ENCODE data around the gene CHRND. TPM values are rescaled to one million over a fixed set of nuclear protein-coding genes. Genes with fewer than 3 reads are reported as not detected.

Gene CHRND
- total RNA-seq, 3 donors from 2014 or later: not detected

DNA sequence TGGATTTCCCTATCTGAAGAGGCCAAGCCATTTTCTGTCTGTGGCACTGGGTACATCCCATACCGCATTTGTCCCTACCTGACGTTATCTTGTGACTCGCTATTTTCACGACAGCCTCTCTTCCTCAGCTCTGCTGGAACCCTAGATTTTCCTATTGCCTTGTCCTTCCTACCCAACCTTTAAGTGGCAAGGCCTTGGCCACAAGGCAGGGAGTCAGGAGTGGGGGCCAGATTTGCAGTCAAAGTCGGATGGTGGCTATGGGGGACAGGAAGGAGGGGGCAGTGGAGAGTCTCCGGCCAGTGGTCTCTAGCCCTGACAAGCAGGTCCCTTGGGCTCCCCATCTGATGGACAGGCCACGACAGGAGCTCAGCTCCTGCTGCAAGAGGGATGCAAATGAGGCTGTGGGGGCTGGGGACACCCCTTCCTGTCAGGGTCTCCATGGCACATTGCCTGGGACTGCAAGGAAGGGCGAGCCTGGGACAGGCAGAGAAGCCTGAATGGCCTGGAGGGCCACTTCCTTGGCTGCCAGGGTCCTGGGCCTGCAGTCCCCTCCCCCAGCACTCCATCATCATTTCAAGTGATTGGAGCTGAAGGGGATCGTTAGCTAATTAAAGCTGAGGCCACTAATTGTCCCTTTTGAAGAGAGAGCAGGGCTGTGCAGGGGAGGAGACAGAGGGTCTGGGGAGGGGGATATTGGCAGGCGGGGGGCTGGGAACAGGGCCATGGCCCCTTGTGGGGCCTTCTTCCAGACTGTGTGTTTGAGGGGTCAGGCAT lies 32.1 kb upstream of the CHRND start:
- H3K4me1 ChIP-seq: no peaks in the 10 kb centered on the region
- intact Hi-C loops (cut with DNase I; ENCODE audit: low total_unique reads): loop anchor here (1.0 kb wide), 1 partner anchor 19 kb away; no protein-coding TSS in a partner anchor
- H3K27me3 ChIP-seq: no peaks in the 10 kb centered on the region
- no peak for TF ChIP-seq POLR2AphosphoS5 (IDR thresholded peaks at IDR 0.05)
- TF ChIP-seq POLR2A (IDR thresholded peaks at IDR 0.05): no peak
- TF ChIP-seq, protein P1, sequence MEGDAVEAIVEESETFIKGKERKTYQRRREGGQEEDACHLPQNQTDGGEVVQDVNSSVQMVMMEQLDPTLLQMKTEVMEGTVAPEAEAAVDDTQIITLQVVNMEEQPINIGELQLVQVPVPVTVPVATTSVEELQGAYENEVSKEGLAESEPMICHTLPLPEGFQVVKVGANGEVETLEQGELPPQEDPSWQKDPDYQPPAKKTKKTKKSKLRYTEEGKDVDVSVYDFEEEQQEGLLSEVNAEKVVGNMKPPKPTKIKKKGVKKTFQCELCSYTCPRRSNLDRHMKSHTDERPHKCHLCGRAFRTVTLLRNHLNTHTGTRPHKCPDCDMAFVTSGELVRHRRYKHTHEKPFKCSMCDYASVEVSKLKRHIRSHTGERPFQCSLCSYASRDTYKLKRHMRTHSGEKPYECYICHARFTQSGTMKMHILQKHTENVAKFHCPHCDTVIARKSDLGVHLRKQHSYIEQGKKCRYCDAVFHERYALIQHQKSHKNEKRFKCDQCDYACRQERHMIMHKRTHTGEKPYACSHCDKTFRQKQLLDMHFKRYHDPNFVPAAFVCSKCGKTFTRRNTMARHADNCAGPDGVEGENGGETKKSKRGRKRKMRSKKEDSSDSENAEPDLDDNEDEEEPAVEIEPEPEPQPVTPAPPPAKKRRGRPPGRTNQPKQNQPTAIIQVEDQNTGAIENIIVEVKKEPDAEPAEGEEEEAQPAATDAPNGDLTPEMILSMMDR (IDR thresholded peaks at IDR 0.05): no peak
- no peak for DNase-seq (ENCODE audit: low spot score in 2 of 2)
- no peaks in the 10 kb centered on the region for H3K9me3 ChIP-seq
- no peak overlapping the region for H3K27ac ChIP-seq
- H3K4me3 ChIP-seq: no peak overlapping the region
- H3K36me3 ChIP-seq: no peaks in the 10 kb centered on the region

DNA sequence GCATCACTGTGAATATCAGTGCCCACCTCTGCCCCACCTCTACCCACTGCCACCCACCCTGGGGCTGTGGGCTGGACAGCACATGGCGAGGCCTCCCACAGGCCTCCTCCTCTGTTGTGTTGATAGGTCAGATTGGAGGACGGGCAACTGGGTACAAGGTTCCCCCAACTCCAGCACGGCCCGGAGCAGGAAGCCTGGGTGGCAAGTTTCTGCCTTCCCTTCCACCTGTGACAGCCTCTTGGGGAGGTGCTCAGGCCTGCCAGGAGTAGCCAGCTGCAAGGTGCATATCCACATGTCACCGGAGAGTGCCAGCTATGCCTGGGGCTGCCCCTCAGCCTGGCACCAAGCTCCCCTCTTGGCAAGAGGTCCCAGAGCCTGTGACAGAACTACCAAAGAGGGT lies 31.4 kb upstream of the CHRND start:
- no peaks in the 10 kb centered on the region for H3K4me1 ChIP-seq
- H3K4me3 ChIP-seq: no peak overlapping the region
- TF ChIP-seq, protein P1 (IDR thresholded peaks at IDR 0.05): no peak
- no peak for TF ChIP-seq POLR2A (IDR thresholded peaks at IDR 0.05)
- no peak overlapping the region for H3K27ac ChIP-seq
- H3K27me3 ChIP-seq: no peaks in the 10 kb centered on the region
- no peaks in the 10 kb centered on the region for H3K36me3 ChIP-seq
- DNase-seq (ENCODE audit: low spot score in 2 of 2): no peak
- no peaks in the 10 kb centered on the region for H3K9me3 ChIP-seq
- intact Hi-C loops (cut with DNase I; ENCODE audit: low total_unique reads): no loop called here

DNA sequence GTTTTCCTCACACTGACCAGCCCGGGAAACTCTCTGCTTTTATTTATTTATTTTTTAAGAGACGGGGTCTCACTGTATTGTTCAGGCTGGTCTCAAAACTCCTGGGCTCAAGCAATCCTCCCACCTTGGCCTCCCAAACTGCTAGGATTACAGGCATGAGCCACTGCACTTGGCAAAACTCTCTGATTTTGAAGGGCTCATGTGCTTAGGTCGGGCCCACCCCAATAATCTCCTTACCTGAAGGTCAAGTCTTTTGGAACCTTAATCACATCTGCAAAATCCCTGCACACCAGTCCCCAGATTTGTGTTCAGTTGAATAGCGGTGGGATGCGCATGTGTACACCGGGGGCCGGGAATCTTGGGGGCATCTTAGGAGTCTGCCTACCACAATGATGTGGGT lies 30.7 kb upstream of the CHRND start:
- Histone ChIP-seq H3K27me3 (no peaks in the 10 kb centered on the region), H3K9me3 (no peaks in the 10 kb centered on the region), H3K27ac (no peak overlapping the region), H3K4me3 (no peak overlapping the region), H3K36me3 (no peaks in the 10 kb centered on the region), H3K4me1 (no peaks in the 10 kb centered on the region)
- intact Hi-C loops (cut with DNase I; ENCODE audit: low total_unique reads): no loop called here
- DNase-seq (ENCODE audit: low spot score in 2 of 2): no peak
- TF ChIP-seq, protein P1 (IDR thresholded peaks at IDR 0.05): no peak
- TF ChIP-seq POLR2AphosphoS5 (IDR thresholded peaks at IDR 0.05) (no peak), POLR2A (IDR thresholded peaks at IDR 0.05) (no peak)

DNA sequence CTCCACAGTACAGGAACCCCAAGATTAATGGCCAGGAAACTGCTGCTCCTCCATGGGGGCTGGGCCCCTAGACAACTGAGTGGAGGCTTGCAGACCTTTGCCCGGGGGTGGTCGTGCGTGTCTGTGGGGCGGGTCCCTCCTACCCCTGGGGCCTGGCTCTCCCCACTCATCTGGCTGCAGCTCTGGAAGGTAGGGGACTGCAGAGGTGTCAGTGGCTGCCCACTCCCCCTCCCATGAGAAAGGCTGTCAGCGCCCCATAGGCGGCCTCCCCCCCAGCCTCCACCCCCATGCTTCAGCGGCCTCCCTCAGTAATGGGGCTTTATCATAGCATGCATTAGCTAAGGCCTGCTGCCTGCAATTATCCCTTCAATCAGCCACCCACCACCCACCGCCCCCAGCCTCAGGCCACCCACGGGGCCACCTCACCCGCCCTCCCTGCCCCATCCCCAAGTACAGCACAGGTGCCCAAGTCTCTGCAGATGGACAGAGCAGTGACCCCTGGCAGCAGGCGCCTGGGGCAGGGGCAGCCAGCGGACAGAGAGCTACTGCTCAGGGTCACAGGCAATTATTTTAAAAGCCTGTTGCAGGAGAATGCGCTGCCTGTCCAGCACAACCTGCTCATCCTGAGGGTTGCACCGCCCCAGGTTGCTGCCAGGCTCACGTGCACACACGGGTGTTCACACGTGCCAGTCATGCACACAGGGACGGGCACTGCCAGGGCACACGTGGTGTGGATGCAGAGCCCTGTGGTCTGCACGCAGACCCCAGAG lies 29.3 kb upstream of the CHRND start:
- DNase-seq (ENCODE audit: low spot score in 2 of 2): no peak
- H3K4me1 ChIP-seq: no peaks in the 10 kb centered on the region
- intact Hi-C loops (cut with DNase I; ENCODE audit: low total_unique reads): no loop called here
- H3K36me3 ChIP-seq: no peaks in the 10 kb centered on the region
- TF ChIP-seq, protein P1 (IDR thresholded peaks at IDR 0.05): no peak
- TF ChIP-seq POLR2AphosphoS5 (IDR thresholded peaks at IDR 0.05) (no peak), POLR2A (IDR thresholded peaks at IDR 0.05) (no peak)
- no peaks in the 10 kb centered on the region for H3K9me3 ChIP-seq
- no peak overlapping the region for H3K4me3 ChIP-seq
- H3K27me3 ChIP-seq: no peaks in the 10 kb centered on the region
- no peak overlapping the region for H3K27ac ChIP-seq

DNA sequence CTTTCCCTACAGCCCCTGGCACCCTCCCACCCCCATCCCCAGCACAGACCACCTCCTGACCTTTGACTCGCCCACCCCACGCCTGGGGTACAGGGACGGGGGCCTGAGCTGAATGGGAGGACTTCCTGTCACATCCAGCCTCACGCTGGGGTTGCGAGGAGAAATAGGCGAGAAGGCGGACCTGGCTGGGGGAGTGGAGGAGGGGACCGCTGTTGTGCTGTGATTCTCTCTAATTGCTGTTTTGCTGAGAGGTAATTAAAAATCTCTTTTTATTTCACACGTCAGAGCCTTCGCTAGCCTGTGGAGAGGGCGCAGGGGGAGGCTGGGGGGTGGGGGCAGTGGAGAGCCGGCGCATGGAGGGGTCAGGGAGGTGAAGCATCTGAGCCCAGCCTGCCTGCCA lies 28.6 kb upstream of the CHRND start:
- Histone ChIP-seq H3K9me3 (no peaks in the 10 kb centered on the region), H3K27me3 (no peaks in the 10 kb centered on the region), H3K4me3 (no peak overlapping the region), H3K27ac (no peak overlapping the region), H3K36me3 (no peaks in the 10 kb centered on the region), H3K4me1 (no peaks in the 10 kb centered on the region)
- DNase-seq (ENCODE audit: low spot score in 2 of 2): no peak
- TF ChIP-seq POLR2AphosphoS5 (IDR thresholded peaks at IDR 0.05) (no peak), POLR2A (IDR thresholded peaks at IDR 0.05) (no peak)
- TF ChIP-seq, protein P1 (IDR thresholded peaks at IDR 0.05): no peak
- intact Hi-C loops (cut with DNase I; ENCODE audit: low total_unique reads): no loop called here
